ENCODE results near the gene CGB2.
"Not testable (repeated sequence)": the region's sequence is repeated elsewhere in the genome, so short reads cannot be mapped to it uniquely, and the experiment has no call there.

The CGB2 gene

GRCh38 chr19:49073514-49074378, 42.1 kb downstream of the CGB2 start:
- Histone ChIP-seq H3K4me1 (ENCODE audit: control extremely low read depth in 1 of 4, control insufficient read depth in 4 of 4, insufficient read depth in 4 of 4, low read length in 3 of 4) (peaks cover 0 to 6% (median 6%) of the 10 kb centered on the region in 4 experiments), H3K9me3 (ENCODE audit: control extremely low read depth in 1 of 5, control insufficient read depth in 4 of 5, insufficient read depth in 2 of 5, low read depth in 1 of 5, low read length in 4 of 5) (peaks cover 0 to 12% (median 4%) of the 10 kb centered on the region in 5 experiments), H3K27me3 (replicated peaks in 2 of 5; ENCODE audit: control insufficient read depth in 4 of 5, insufficient read depth in 5 of 5, low read length in 4 of 5) (peaks cover 8 to 55% (median 22%) of the 10 kb centered on the region in 5 experiments), H3K27ac (ENCODE audit: insufficient read depth in 1 of 2, low read depth in 1 of 2, low read length in 2 of 2, poor library complexity in 1 of 2, severe bottlenecking in 2 of 2) (no peak overlapping the region), H3K4me3 (ENCODE audit: control insufficient read depth in 1 of 7, extremely low read depth in 1 of 7, insufficient read depth in 4 of 7, low read depth in 2 of 7, low read length in 6 of 7) (no peak overlapping the region), H3K36me3 (ENCODE audit: control insufficient read depth in 4 of 4, insufficient read depth in 4 of 4, low read length in 3 of 4) (no peaks in the 10 kb centered on the region)
- 55% methylated on average over 19 of the region's 23 CpGs for WGBS (ENCODE audit: insufficient coverage)
- CTCF ChIA-PET, result interaction anchor here (0.5 to 2.3 kb wide), 12 partner anchors 13 to 286 kb away, joined by 3 to 6 read pairs (median 3); partner anchors contain the start of gene CGB7
- POLR2A ChIA-PET, result interaction anchor here (0.6 kb wide), 1 partner anchor 162 kb away, joined by 6 read pairs; no protein-coding TSS in a partner anchor
- DNase-seq, result peak in 2 of 3 donors; percentile 31 to 34

- POLR2A ChIA-PET; H3K4me3 ChIP-seq (ENCODE audit: control insufficient read depth in 1 of 7, extremely low read depth in 1 of 7, insufficient read depth in 4 of 7, low read depth in 2 of 7, low read length in 6 of 7); H3K27ac ChIP-seq (ENCODE audit: insufficient read depth in 1 of 2, low read depth in 1 of 2, low read length in 2 of 2, poor library complexity in 1 of 2, severe bottlenecking in 2 of 2); DNase-seq; H3K36me3 ChIP-seq (ENCODE audit: control insufficient read depth in 4 of 4, insufficient read depth in 4 of 4, low read length in 3 of 4); H3K4me1 ChIP-seq (ENCODE audit: control extremely low read depth in 1 of 4, control insufficient read depth in 4 of 4, insufficient read depth in 4 of 4, low read length in 3 of 4): not testable (repeated sequence)
- Histone ChIP-seq H3K27me3 (replicated peaks in 2 of 5; ENCODE audit: control insufficient read depth in 4 of 5, insufficient read depth in 5 of 5, low read length in 4 of 5) (peaks cover 0 to 44% (median 20%) of the 10 kb centered on the region in 5 experiments), H3K9me3 (ENCODE audit: control extremely low read depth in 1 of 5, control insufficient read depth in 4 of 5, insufficient read depth in 2 of 5, low read depth in 1 of 5, low read length in 4 of 5) (peaks cover 0 to 12% (median 4%) of the 10 kb centered on the region in 5 experiments)
- 4% methylated on average over 5 of the region's 9 CpGs for WGBS (ENCODE audit: insufficient coverage)
- CTCF ChIA-PET, result interaction anchor here (1.3 to 2.3 kb wide), 3 partner anchors 12 to 125 kb away, joined by 3 to 5 read pairs (median 5); no protein-coding TSS in a partner anchor
Observed at GRCh38 chr19:49074869-49075268, 43.2 kb downstream of the CGB2 start.

- Histone ChIP-seq H3K4me1 (ENCODE audit: control extremely low read depth in 1 of 4, control insufficient read depth in 4 of 4, insufficient read depth in 4 of 4, low read length in 3 of 4) (peaks cover 0 to 5% (median 5%) of the 10 kb centered on the region in 4 experiments), H3K27me3 (replicated peaks in 2 of 5; ENCODE audit: control insufficient read depth in 4 of 5, insufficient read depth in 5 of 5, low read length in 4 of 5) (no peaks in the 10 kb centered on the region), H3K4me3 (ENCODE audit: control insufficient read depth in 1 of 7, extremely low read depth in 1 of 7, insufficient read depth in 4 of 7, low read depth in 2 of 7, low read length in 6 of 7) (no peak overlapping the region), H3K9me3 (ENCODE audit: control extremely low read depth in 1 of 5, control insufficient read depth in 4 of 5, insufficient read depth in 2 of 5, low read depth in 1 of 5, low read length in 4 of 5) (no peaks in the 10 kb centered on the region), H3K36me3 (ENCODE audit: control insufficient read depth in 4 of 4, insufficient read depth in 4 of 4, low read length in 3 of 4) (no peaks in the 10 kb centered on the region), H3K27ac (ENCODE audit: insufficient read depth in 1 of 2, low read depth in 1 of 2, low read length in 2 of 2, poor library complexity in 1 of 2, severe bottlenecking in 2 of 2) (no peak overlapping the region)
- ChIA-PET CTCF (no interaction called here), POLR2A (no interaction called here)
- no peak for DNase-seq
- no CpG with 5 or more reads among the region's 4 CpGs for WGBS (ENCODE audit: insufficient coverage)
Observed at GRCh38 chr19:49080392-49080791, 48.7 kb downstream of the CGB2 start.

GRCh38 chr19:49081273-49081672, 49.6 kb downstream of the CGB2 start:
- ChIA-PET POLR2A (no interaction called here), CTCF (interaction anchor here (1.3 kb wide), 1 partner anchor 16 kb away, joined by 5 read pairs; no protein-coding TSS in a partner anchor)
- Histone ChIP-seq H3K9me3 (ENCODE audit: control extremely low read depth in 1 of 5, control insufficient read depth in 4 of 5, insufficient read depth in 2 of 5, low read depth in 1 of 5, low read length in 4 of 5) (no peaks in the 10 kb centered on the region), H3K27ac (ENCODE audit: insufficient read depth in 1 of 2, low read depth in 1 of 2, low read length in 2 of 2, poor library complexity in 1 of 2, severe bottlenecking in 2 of 2) (no peak overlapping the region), H3K36me3 (ENCODE audit: control insufficient read depth in 4 of 4, insufficient read depth in 4 of 4, low read length in 3 of 4) (no peaks in the 10 kb centered on the region), H3K4me1 (ENCODE audit: control extremely low read depth in 1 of 4, control insufficient read depth in 4 of 4, insufficient read depth in 4 of 4, low read length in 3 of 4) (peaks cover 0 to 13% (median 10%) of the 10 kb centered on the region in 4 experiments), H3K27me3 (replicated peaks in 2 of 5; ENCODE audit: control insufficient read depth in 4 of 5, insufficient read depth in 5 of 5, low read length in 4 of 5) (no peaks in the 10 kb centered on the region), H3K4me3 (ENCODE audit: control insufficient read depth in 1 of 7, extremely low read depth in 1 of 7, insufficient read depth in 4 of 7, low read depth in 2 of 7, low read length in 6 of 7) (no peak overlapping the region)
- no peak for DNase-seq
- WGBS (ENCODE audit: insufficient coverage), result 92% methylated on average over 1 of the region's 1 CpG
